HEK293T (cell line): Measurements from ENCODE around the gene KCNK18.

Experiments
- CTCF ChIA-PET: fragments of 350-600 bp; formaldehyde crosslinking; extraction: SDS; loops from one replicate; lab custom pipeline; 2021; ENCODE audit warnings: antibody characterized with exemption, inconsistent platforms; lab: Yijun Ruan, JAX
- POLR2A ChIA-PET: fragments of 350-600 bp; formaldehyde crosslinking; extraction: SDS; loops from one replicate; lab custom pipeline; 2020; ENCODE audit warnings: antibody characterized with exemption, inconsistent platforms; lab: Yijun Ruan, JAX
- DNase-seq: peaks from one replicate; pipeline ENCODE4 v3.0.0; 2012; ENCODE audit warnings: mixed read lengths; ENCODE audit errors: extremely low spot score
- ARNT ChIP-seq: fragments of 450-650 bp; IDR thresholded peaks from 2 replicates; pipeline ENCODE4 v1.6.1; 2017; ENCODE audit warnings: mild to moderate bottlenecking
- BHLHE40 ChIP-seq: fragments of 450-650 bp; IDR thresholded peaks from 2 replicates; pipeline ENCODE4 v1.6.1; 2016; ENCODE audit warnings: mild to moderate bottlenecking, moderate library complexity, borderline replicate concordance
- CTBP1 ChIP-seq: fragments of 450-650 bp; IDR thresholded peaks from 2 replicates; pipeline ENCODE4 v1.6.1; 2016; ENCODE audit warnings: borderline replicate concordance
- ELF4 ChIP-seq: fragments of 450-650 bp; IDR thresholded peaks from 2 replicates; pipeline ENCODE4 v1.6.1; 2017; ENCODE audit warnings: antibody characterized with exemption
- FOXA1 ChIP-seq: fragments of 450-650 bp; IDR thresholded peaks from 2 replicates; pipeline ENCODE4 v1.6.1; 2016; ENCODE audit warnings: mild to moderate bottlenecking
- FOXK2 ChIP-seq: fragments of 450-650 bp; IDR thresholded peaks from 2 replicates; pipeline ENCODE4 v1.6.1; 2016; ENCODE audit warnings: mild to moderate bottlenecking
- FOXM1 ChIP-seq: fragments of 450-650 bp; IDR thresholded peaks from 2 replicates; pipeline ENCODE4 v1.6.1; 2017; ENCODE audit warnings: mild to moderate bottlenecking, borderline replicate concordance
- HDGF ChIP-seq: fragments of 450-650 bp; IDR thresholded peaks from 2 replicates; pipeline ENCODE4 v1.6.1; 2017; ENCODE audit warnings: antibody characterized with exemption, borderline replicate concordance
- L3MBTL2 ChIP-seq: fragments of 450-650 bp; conservative IDR thresholded peaks from 2 replicates; pipeline ENCODE4 v1.6.1; 2016; ENCODE audit warnings: mild to moderate bottlenecking
- LEF1 ChIP-seq: fragments of 450-650 bp; IDR thresholded peaks from 2 replicates; pipeline ENCODE4 v1.6.1; 2017; ENCODE audit warnings: mild to moderate bottlenecking, borderline replicate concordance
- NFRKB ChIP-seq: fragments of 450-650 bp; IDR thresholded peaks from 2 replicates; pipeline ENCODE4 v1.6.1; 2016; ENCODE audit warnings: mild to moderate bottlenecking, moderate library complexity
- SP1 ChIP-seq: fragments of 450-650 bp; IDR thresholded peaks from 2 replicates; pipeline ENCODE4 v1.6.1; 2017
- SUZ12 ChIP-seq: fragments of 450-650 bp; IDR thresholded peaks from 2 replicates; pipeline ENCODE4 v1.6.1; 2016; ENCODE audit warnings: mild to moderate bottlenecking
- TARDBP ChIP-seq: fragments of 450-650 bp; IDR thresholded peaks from 2 replicates; pipeline ENCODE4 v1.6.1; 2016
- ZNF384 ChIP-seq: fragments of 450-650 bp; IDR thresholded peaks from 2 replicates; pipeline ENCODE4 v1.6.1; 2016
- TF ChIP-seq, protein P1 (sequence below): fragments of 450-650 bp; IDR thresholded peaks from 2 replicates; pipeline ENCODE4 v1.6.1; 2016

Gene KCNK18

GRCh38 chr10:117201826-117202225 lies 4.5 kb downstream of the KCNK18 start:
- POLR2A ChIA-PET: interaction anchor here (1.0 kb wide), 1 partner anchor 10 kb away, joined by 4 read pairs; no protein-coding TSS in a partner anchor
- CTCF ChIA-PET: interaction anchor here (0.7 kb wide), 1 partner anchor 15 kb away, joined by 6 read pairs; no protein-coding TSS in a partner anchor
- DNase-seq: no peak
- TF ChIP-seq FOXM1: no peak

DNA sequence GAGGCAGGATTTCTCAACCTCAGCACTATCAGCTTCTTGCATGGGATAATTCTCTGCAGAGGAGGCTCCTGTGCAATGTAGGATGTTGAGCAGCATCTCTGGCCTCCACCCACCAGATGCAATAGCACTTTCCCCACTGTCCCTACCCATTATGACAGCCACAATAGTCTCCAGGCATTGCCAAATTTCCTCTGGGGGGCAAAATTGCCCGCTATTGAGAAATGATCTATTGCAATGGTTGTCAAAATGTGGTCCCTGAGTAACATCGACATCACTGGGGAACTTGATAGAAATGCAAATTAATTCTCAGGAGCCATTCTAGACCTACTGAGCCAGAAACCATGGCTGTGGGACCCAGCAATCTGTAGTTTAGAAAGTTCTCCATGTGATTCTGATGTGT lies 7.0 kb downstream of the KCNK18 start:
- TF ChIP-seq TARDBP: no peak
- TF ChIP-seq HDGF: no peak
- TF ChIP-seq SP1: no peak
- TF ChIP-seq CTBP1: no peak
- no peak for TF ChIP-seq FOXK2
- no peak for TF ChIP-seq ZNF384
- no peak for TF ChIP-seq FOXA1
- no peak for TF ChIP-seq SUZ12
- no peak for TF ChIP-seq FOXM1
- no peak for TF ChIP-seq L3MBTL2
- no peak for TF ChIP-seq ARNT
- TF ChIP-seq LEF1: no peak
- TF ChIP-seq BHLHE40: no peak
- TF ChIP-seq, protein P1, sequence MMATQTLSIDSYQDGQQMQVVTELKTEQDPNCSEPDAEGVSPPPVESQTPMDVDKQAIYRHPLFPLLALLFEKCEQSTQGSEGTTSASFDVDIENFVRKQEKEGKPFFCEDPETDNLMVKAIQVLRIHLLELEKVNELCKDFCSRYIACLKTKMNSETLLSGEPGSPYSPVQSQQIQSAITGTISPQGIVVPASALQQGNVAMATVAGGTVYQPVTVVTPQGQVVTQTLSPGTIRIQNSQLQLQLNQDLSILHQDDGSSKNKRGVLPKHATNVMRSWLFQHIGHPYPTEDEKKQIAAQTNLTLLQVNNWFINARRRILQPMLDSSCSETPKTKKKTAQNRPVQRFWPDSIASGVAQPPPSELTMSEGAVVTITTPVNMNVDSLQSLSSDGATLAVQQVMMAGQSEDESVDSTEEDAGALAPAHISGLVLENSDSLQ: no peak
- no peak for TF ChIP-seq NFRKB
- no peak for TF ChIP-seq ELF4
- ChIA-PET CTCF (no interaction called here), POLR2A (no interaction called here)
- DNase-seq: no peak

DNA sequence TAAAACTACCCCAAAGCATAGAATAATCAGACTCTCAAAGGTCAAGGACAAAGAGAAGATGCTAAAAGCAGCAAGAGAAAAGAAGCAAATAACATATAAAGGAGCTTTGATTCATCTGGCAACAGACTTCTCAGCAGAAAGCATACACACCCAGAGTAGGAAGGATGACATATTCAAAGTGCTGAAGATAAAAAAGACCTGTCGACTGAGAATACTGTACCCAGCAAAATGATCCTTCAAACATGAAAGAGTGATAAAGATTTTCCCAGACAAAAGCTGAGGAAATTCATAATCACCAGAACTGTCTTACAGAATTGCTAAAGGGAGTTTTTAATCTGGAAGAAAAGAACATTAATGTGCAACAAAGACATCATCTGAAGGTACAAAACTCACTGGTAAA lies 14.9 kb downstream of the KCNK18 start:
- CTCF ChIA-PET: no interaction called here

DNA sequence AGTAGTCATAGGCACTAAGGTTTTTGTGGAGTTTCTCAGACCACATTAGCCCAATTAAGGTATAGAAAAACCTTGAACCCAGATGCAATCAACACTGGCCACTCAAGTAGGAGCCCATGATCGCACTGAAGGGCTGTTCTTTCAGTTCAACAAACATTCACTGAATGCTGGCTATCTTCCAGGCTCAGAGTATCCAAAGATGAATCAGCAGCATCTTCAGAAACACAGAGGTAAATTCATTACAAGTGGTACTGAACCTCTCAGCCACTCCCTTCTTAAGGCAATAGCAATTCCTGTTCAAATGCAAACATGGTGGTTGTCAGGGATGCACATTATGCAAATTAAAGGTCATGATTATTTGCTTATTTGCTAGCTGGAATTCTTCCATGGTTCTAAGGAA lies 17.1 kb downstream of the KCNK18 start:
- no peak for DNase-seq
- POLR2A ChIA-PET: no interaction called here
- CTCF ChIA-PET: no interaction called here
- TF ChIP-seq SUZ12 (no peak), FOXM1 (no peak)

More for the DNA sequence above, 14.9 kb downstream of the KCNK18 start:
- POLR2A ChIA-PET: interaction anchor here (1.2 kb wide), 1 partner anchor 10 kb away, joined by 4 read pairs; no protein-coding TSS in a partner anchor
- TF ChIP-seq SP1: no peak
- no peak for TF ChIP-seq CTBP1
- TF ChIP-seq TARDBP: no peak
- no peak for TF ChIP-seq ARNT
- TF ChIP-seq ELF4: no peak
- no peak for TF ChIP-seq SUZ12
- TF ChIP-seq LEF1: no peak
- no peak for TF ChIP-seq BHLHE40
- TF ChIP-seq, protein P1: no peak
- no peak for TF ChIP-seq FOXA1
- no peak for TF ChIP-seq FOXK2
- no peak for TF ChIP-seq FOXM1
- TF ChIP-seq ZNF384: no peak
- TF ChIP-seq L3MBTL2: no peak
- no peak for TF ChIP-seq HDGF
- TF ChIP-seq NFRKB: no peak
- no peak for DNase-seq

DNA sequence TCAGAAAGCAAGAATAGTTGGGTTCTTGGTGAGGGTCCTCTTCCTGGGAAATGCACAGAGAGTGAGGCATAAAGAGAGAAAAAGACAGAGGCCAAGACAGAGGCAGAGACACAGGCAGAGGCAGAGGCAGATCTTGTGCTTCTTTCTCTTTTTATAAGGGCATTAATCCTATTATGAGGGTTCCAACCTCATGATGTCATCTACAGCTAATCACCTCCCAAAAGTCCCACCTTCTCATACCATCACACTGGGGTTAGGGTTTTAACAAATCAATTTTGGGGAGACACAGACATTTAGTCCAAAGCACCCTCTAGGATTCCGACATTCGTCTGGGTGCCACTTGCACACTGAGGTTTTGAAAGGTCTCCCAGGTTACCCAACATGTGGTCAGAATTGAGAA lies 17.8 kb downstream of the KCNK18 start:
- no peak for DNase-seq
- ChIA-PET CTCF (interaction anchor here (2.9 kb wide), 1 partner anchor 104 kb away, joined by 46 read pairs; no protein-coding TSS in a partner anchor), POLR2A (no interaction called here)
- TF ChIP-seq, protein P1: no peak
- TF ChIP-seq NFRKB (no peak), FOXK2 (no peak), ELF4 (no peak), TARDBP (no peak), SP1 (no peak), HDGF (no peak), BHLHE40 (no peak), FOXA1 (no peak), SUZ12 (no peak)

- CTCF ChIA-PET: interaction anchor here (0.5 to 2.9 kb wide), 17 partner anchors 8 to 1023 kb away, joined by 3 to 46 read pairs (median 4); no protein-coding TSS in a partner anchor
These were observed 18.7 kb downstream of the KCNK18 start for GRCh38 chr10:117216028-117216427.

More at GRCh38 chr10:117216028-117216427, 18.7 kb downstream of the KCNK18 start:
- TF ChIP-seq ELF4 (no peak), CTBP1 (no peak), HDGF (no peak), TARDBP (no peak), BHLHE40 (no peak), ZNF384 (no peak), SUZ12 (no peak), FOXA1 (no peak), L3MBTL2 (no peak), FOXK2 (no peak), ARNT (no peak), NFRKB (no peak), LEF1 (no peak), SP1 (no peak), FOXM1 (no peak)
- TF ChIP-seq, protein P1: no peak
- no peak for DNase-seq
- POLR2A ChIA-PET: no interaction called here
